ENCODE results near the gene SH3PXD2A. TPM values are rescaled to one million over a fixed set of nuclear protein-coding genes. Genes with fewer than 3 reads are reported as not detected.

Gene SH3PXD2A
- total and polyA plus RNA-seq, 2 experiments from 2014 or later: 1.8 to 5.0 TPM

- Histone ChIP-seq H3K4me3 (no peak overlapping the region), H3K4me2 (0 out of 2 replicates have a peak overlapping the region, but pooled peaks have one; percentile 26), H3K27ac (ENCODE audit: low read depth) (no peak overlapping the region), H3F3A (replicated peaks; ENCODE audit: low read depth) (no peaks in the 10 kb centered on the region), H3K9me2 (ENCODE audit: insufficient read depth) (no peaks in the 10 kb centered on the region), H3K36me3 (ENCODE audit: insufficient read depth) (no peaks in the 10 kb centered on the region), H3K79me2 (replicated peaks; ENCODE audit: insufficient read depth) (no peaks in the 10 kb centered on the region), H3K27me3 (ENCODE audit: insufficient read depth) (no peaks in the 10 kb centered on the region), H4K20me1 (replicated peaks; ENCODE audit: insufficient read depth) (no peaks in the 10 kb centered on the region), H3K4me1 (ENCODE audit: insufficient read depth) (peaks cover 21% of the 10 kb centered on the region), H2AFZ (no peak overlapping the region)
- Mint-ChIP-seq H3K27me3 (ENCODE audit: insufficient read depth, low read depth, poor library complexity) (peaks cover 5% of the 10 kb centered on the region), H3K4me3 (no peak overlapping the region), H3K4me1 (peaks cover 48% of the 10 kb centered on the region), H3K36me3 (ENCODE audit: low read depth) (no peaks in the 10 kb centered on the region), H3K27ac (no peak overlapping the region), H3K9me3 (no peaks in the 10 kb centered on the region)
- ATAC-seq: no peak
- TF ChIP-seq NANOG (IDR thresholded peaks at IDR 0.05; ENCODE audit: borderline replicate concordance) (no peak), ETS1 (IDR thresholded peaks at IDR 0.05) (no peak), STAT1 (IDR thresholded peaks at IDR 0.05; ENCODE audit: unreplicated experiment) (no peak), REST (IDR thresholded peaks at IDR 0.05; ENCODE audit: unreplicated experiment) (no peak), CTCF (conservative IDR thresholded peaks at IDR 0.05; ENCODE audit: low read depth in 2 of 2) (no peak), ZNF114 (CRISPR knock-in tag; IDR thresholded peaks at IDR 0.05) (no peak), CREB1 (CRISPR knock-in tag; IDR thresholded peaks at IDR 0.05; ENCODE audit: low read depth) (no peak), POLR2AphosphoS5 (IDR thresholded peaks at IDR 0.05; ENCODE audit: low read depth) (no peak), JUNB (IDR thresholded peaks at IDR 0.05; ENCODE audit: unreplicated experiment) (no peak)
- no peak for DNase-seq (ENCODE audit: low spot score)
These were observed 122.9 kb downstream of the SH3PXD2A start for GRCh38 chr10:103732339-103733044.
